Testis (tissue), 2 donors: ENCODE measurements around the gene WDR91.

ENCODE experiments used
- CTCF ChIP-seq, 3 experiments: fragments of 450-650 bp in 2 of 3; fragments of 200-600 bp in 1 of 3; sonication (generic) in 1 of 3; IDR thresholded peaks; one replicate each; pipeline ENCODE4 v1.5.1; 2016 to 2019; ENCODE audit warnings: antibody characterized with exemption in 3 of 3, mild to moderate bottlenecking in 2 of 3, moderate library complexity in 1 of 3
- POLR2A ChIP-seq: fragments of 450-650 bp; IDR thresholded peaks from one replicate; pipeline ENCODE4 v1.6.1; 2017; ENCODE audit warnings: antibody characterized with exemption, mild to moderate bottlenecking, moderate library complexity

GRCh38 chr7:135242096-135242684 is 30.9 kb upstream of the WDR91 start:
- TF ChIP-seq CTCF (IDR thresholded peaks at IDR 0.05) (no peak), POLR2A (no peak)
